Fibroblast of villous mesenchyme (primary cell): Measurements from ENCODE around the gene ADCY2. TPM values are rescaled to one million over a fixed set of nuclear protein-coding genes. Genes with fewer than 3 reads are reported as not detected.
A peak's percentile ranks its signal among the peaks of the same experiment; 100 is the strongest.

Experiments used
- DNase-seq: peaks from one replicate; pipeline ENCODE4 v3.0.0-alpha.2; 2010; ENCODE audit warnings: low read depth
- H3K4me3 ChIP-seq: 2 replicates; pipeline ENCODE4 v1.5.1; 2011; ENCODE audit warnings: low read depth, mild to moderate bottlenecking, low read length
- CTCF ChIP-seq: IDR thresholded peaks from 2 replicates; pipeline ENCODE4 v1.5.1; 2012; ENCODE audit warnings: low read depth, mild to moderate bottlenecking, low read length; ENCODE audit not compliant: insufficient read depth
- total RNA-seq: library from RNA; depleted of rRNA; stranded (reverse); fragments of >200 nt; gene quantifications from 2 replicates; pipeline ENCODE4 v1.2.3, GENCODE V29; 2012

ADCY2 gene
- total RNA-seq, 1 donor = under 0.01 TPM

GRCh38 chr5:7869474-7870136 lies 473.7 kb downstream of the ADCY2 start:
- peak overlapping the region; percentile 87 for H3K4me3 ChIP-seq
- no peak for TF ChIP-seq CTCF
- no peak for DNase-seq

DNA sequence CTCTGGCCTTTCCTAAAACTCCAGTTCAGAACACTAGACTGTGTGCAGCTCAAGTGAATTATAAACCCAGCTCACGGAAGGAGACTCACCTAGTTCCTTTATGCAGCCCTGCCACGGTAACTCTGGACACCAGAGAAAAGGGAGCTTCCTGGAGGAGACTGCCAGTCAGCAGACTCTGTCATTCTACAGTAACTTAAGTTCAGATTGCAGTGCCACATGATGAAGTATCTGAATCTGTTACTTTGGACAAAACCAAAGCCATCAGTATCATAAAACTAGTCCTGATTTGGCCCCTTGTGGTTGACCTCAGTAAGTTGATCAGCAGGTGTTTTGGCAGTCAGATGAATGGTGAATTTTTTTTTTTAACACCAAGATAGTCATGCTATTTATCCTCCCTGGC lies 475.7 kb downstream of the ADCY2 start:
- TF ChIP-seq CTCF = no peak
- DNase-seq = no peak

GRCh38 chr5:7872517-7873130 lies 476.7 kb downstream of the ADCY2 start:
- no peak overlapping the region for H3K4me3 ChIP-seq
- DNase-seq = no peak
- no peak for TF ChIP-seq CTCF

More for the DNA sequence above, 475.7 kb downstream of the ADCY2 start:
- no peak overlapping the region for H3K4me3 ChIP-seq

DNA sequence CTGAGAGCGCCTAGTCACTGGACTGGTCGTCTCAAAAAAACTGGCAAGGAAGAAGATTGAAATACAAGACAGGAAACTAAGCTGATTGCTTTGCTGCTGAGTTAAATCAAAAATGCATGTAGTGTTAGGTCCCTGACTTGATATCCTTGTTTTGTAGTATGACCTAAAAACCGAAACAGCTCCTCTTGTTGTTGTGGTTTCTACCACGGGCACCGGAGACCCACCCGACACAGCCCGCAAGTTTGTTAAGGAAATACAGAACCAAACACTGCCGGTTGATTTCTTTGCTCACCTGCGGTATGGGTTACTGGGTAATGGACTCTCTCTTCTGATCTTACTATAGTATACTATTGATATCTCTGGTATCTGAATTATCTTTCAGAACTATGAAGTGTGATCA lies 477.3 kb downstream of the ADCY2 start:
- TF ChIP-seq CTCF = no peak
- no peak for DNase-seq
- no peak overlapping the region for H3K4me3 ChIP-seq

DNA sequence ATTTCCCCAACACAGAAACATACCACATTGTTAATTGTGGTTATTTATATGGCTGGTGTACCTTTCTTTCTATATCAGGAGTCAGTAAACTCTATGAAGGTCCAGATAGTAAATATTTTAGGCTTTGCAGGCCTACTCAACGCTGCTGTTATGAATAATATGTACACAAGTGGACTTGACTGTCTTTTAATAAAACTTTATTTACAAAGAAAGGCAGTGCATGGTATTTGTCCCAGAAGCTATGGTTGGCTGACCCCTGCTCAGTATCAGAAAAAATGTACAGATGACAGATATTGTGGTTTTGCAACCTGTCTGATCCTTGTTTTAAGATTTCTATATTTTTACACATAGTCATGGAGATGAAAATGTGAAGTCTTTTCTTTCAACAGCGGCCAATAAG lies 478.7 kb downstream of the ADCY2 start:
- no peak for DNase-seq
- no peak for TF ChIP-seq CTCF

DNA sequence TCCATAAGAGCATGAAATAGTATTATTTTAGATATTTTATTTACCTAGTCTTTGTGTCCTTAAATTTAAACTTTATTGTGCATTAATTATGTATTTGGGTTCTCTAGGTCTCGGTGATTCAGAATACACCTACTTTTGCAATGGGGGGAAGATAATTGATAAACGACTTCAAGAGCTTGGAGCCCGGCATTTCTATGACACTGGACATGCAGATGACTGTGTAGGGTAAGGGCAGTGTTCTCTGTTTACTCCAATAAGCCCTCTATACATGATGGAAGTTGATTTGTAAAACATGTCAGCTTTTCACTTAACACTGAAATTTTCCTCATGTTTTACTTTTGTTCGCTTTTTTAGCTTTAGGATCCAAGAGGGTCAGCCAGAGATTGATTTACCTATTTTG lies 479.2 kb downstream of the ADCY2 start:
- no peak for TF ChIP-seq CTCF
- DNase-seq = no peak
- no peak overlapping the region for H3K4me3 ChIP-seq

More for the DNA sequence above, 478.7 kb downstream of the ADCY2 start:
- no peak overlapping the region for H3K4me3 ChIP-seq
